ENCODE measurements around the gene ABCG1.

Gene ABCG1

DNA sequence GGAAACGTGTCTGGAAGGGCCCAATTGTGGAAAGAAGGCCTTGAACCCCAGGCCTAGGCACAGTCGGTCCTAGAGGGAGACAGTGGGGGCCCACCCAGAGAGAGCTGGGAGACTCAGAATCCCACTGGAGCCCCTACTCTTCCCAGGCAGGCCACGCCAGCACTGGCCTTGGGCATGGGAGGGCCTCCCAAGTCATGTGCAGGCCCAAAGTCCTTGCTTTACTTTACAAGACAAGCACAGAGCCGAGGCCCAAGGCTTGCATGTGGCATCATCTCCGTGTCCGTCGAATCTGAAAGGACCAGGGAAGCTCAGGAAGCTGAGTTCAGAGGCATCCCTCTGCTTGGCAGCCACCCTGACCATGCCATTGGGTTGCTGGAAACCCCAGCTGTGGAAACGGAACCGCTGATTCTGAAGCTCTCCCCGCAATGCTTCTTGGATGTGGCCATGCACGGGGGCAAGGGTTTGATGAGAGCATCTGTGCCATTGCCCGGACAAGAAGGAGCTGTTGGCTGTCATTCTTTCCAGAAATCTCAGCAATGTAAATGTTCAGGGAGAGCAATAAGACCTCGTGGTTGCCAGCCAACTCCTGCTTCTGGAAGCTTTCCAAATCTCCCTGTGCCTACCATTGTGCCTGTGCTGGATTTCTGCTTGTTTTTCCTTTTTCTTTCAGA, 32.8 kb downstream of the ABCG1 start:
- DNase-seq (ENCODE audit: low spot score) = no peak

GRCh38 chr21:42252325-42252654, 33.4 kb downstream of the ABCG1 start:
- DNase-seq (ENCODE audit: low spot score) = no peak

DNA sequence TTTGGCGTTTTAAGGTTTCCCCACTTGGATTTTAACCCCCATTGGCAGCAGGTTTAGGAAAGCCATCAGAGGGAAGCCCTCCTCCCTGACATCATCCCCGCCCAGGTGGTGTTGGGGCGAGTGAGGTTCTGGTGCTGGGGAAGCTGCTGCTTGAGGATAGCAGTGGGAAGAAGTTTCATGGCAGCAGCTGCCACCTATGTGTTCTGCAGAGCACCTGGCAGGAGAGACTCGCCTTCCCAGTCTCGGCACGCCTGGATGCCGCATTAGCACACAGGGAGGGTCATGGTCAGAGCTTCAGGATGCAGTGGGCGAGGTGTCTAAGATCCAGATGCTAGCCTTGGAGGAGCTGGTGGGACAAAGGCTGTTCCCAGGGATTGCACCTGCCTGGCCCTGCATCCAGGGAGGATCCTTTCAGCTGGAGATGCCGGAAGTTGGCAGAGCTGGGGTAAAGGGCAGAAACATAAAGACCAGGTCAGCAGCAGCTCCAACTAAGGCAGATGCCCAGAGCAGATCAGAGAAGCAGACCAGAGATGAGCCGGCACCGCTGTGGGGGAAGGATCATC, 33.9 kb downstream of the ABCG1 start:
- no peak for DNase-seq (ENCODE audit: low spot score)

- DNase-seq (ENCODE audit: low spot score) = no peak
These were observed 34.5 kb downstream of the ABCG1 start for GRCh38 chr21:42253466-42253865.

- no peak for DNase-seq (ENCODE audit: low spot score)
These were observed 35.1 kb downstream of the ABCG1 start for GRCh38 chr21:42254083-42254482.

DNA sequence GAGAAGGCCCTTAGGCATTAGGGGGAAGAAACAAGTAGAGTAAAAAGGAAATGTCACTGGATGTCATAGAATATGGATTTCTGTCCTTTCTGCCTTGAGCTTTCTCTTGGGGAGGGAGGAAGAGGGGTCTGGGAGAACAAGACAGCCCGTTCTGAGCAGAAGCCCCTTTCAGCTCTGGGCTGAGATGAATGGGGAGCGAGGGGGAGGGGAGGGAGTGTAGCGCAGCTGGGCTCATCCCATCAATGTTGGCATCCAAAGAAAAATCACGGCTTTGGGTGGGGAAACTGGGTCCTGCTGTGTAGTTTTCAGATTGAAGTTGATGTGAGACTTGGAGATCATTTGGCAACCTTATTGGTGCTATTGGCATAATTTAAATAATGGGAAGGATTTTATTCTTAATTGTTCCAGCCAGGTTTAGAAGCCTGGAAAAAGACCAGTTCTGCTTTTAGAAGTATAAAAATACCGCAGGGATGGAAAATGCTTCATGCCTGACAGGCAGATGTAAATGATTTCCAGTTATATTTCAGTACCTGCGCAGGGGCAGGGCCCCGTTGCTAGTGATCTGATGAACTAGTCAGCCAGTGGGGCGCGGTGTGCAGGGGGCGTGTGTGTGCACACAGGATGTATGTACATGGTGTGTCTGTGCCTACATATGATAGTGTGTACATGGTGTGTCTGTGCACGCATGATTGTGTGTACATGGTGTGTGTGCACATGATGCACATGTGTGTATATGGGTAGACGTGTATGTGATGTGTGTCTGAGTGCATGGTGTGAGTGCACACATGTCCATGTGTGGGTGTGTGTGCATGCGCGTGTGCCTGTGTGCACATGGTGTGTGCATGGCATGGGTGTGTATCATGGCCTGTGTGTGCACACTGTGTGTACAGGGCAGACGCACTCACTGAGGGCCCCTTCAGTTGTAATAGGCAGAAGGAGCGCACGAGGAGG, 36.0 kb downstream of the ABCG1 start:
- DNase-seq (ENCODE audit: low spot score) = no peak

DNA sequence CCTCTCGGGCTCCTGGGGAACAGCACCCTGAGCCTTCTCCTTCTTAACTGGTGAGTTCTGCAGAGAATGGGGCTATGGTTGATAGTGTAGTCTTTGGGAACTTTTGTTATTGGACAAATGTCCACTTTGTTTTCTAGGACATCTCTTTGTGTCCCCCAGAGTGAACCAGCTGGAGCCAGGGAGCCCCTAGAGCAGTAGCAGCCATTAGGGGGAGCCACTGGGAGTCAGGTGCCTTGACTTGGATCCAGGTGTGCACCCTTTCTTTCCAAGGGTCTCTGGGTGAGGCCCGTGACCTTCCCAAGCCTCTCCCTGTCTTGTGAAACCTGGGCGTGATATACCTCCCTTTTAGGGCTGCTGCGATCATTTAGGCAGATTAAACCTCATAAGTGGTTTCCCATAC, 36.9 kb downstream of the ABCG1 start:
- no peak for DNase-seq (ENCODE audit: low spot score)

GRCh38 chr21:42256316-42256715, 37.4 kb downstream of the ABCG1 start:
- no peak for DNase-seq (ENCODE audit: low spot score)

DNA sequence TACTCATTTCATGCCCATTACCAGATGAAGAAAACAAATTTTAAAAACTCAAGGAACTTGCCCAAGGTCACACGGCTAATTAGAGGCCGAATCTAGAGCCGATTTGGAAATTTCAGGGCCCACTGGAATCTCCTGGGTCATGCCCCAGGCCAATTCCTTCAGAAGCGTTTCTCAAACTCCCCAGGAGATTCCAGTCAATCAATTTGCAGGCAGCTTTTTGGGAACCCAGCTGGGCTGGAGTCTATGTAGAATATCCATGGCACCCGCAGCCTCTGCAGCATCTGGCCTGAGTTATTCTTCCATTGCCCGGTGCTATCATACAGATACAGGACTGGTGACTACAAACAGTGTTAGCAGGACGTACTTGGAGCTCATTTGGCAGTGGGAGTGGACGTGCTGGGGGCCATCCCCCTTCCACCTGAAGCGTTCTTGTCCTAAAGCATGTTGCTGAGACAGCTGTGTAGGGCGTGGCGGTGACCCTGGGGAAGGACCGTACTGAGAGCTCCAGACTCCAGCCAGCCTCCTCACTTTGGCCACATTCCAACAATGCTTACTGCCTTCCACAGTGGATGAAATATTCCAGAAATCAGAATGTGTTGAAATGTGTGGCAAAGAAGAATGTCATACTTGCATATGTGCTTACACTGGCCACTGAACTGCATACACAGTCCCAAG, 38.3 kb downstream of the ABCG1 start:
- DNase-seq (ENCODE audit: low spot score) = no peak

- peak; percentile 88 for DNase-seq (ENCODE audit: low spot score)
These were observed 39.4 kb downstream of the ABCG1 start for GRCh38 chr21:42258150-42258884.

- DNase-seq (ENCODE audit: low spot score) = no peak
These were observed 40.0 kb downstream of the ABCG1 start for GRCh38 chr21:42258885-42259407.

GRCh38 chr21:42260121-42260520, 41.2 kb downstream of the ABCG1 start:
- DNase-seq (ENCODE audit: low spot score) = no peak

DNA sequence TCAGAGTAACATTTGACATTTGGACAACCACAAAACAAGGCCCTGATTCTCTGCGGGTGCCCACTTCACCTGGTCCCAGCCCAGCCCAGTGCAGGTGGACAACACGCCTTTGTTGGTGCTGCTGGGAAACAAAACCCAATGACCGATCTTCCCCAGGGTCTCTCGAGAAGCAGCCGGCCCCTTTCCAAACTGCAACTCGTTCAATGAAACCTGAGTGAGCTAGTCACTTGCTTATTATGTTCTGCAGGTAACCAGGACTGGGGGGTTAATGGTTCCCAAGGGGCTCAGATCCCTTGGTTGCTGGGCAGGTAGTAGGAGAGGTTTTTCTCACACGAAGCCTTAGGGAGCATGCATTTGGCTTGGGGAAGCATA, 42.9 kb downstream of the ABCG1 start:
- DNase-seq (ENCODE audit: low spot score) = no peak

GRCh38 chr21:42262831-42263231, 43.9 kb downstream of the ABCG1 start:
- no peak for DNase-seq (ENCODE audit: low spot score)

GRCh38 chr21:42263591-42264131, 44.7 kb downstream of the ABCG1 start:
- no peak for DNase-seq (ENCODE audit: low spot score)

DNA sequence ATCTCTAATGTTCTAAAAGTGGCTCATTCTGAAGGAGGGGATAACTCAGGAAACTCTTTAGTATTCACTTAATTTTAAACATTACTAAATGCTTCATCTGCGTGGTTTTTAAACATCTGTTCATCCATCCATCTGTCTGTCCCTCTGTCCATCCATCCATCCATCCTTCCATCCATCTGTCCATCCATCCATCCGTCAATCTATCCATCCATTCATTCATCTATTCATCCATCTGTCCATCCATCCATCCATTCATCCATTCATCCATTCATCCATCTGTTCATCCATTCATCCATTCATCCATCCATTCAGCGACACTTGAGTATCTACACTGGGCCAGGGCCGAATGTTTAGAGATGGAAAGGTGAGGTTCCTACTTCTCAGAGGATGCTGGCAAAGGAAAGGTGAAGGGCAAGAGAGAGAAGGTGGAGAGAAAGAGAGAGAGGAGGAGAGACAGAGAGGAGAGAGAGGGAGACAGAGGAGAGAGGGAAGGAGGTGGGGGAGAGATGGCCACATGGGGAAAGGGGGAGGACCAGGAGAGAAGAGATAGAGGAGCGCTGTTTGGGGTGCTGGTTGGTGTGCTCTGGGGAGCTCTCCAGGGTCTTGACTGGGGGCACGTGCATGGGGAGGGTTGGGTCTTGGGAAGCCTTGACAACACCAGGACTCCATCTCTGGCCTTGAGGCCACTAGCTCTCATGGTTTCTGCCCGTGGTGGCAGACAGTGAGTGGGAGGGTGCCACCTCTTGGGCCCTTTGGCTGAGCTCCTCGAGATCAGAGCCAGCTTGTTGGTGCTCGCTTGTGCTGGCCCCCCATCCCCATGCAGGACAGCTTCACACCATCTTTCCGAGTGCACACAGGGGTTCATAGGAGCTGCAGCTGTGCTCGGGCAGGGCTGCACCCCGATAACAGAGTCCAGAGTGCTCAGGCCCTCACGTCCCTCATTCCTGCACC, 45.6 kb downstream of the ABCG1 start:
- DNase-seq (ENCODE audit: low spot score) = no peak

DNA sequence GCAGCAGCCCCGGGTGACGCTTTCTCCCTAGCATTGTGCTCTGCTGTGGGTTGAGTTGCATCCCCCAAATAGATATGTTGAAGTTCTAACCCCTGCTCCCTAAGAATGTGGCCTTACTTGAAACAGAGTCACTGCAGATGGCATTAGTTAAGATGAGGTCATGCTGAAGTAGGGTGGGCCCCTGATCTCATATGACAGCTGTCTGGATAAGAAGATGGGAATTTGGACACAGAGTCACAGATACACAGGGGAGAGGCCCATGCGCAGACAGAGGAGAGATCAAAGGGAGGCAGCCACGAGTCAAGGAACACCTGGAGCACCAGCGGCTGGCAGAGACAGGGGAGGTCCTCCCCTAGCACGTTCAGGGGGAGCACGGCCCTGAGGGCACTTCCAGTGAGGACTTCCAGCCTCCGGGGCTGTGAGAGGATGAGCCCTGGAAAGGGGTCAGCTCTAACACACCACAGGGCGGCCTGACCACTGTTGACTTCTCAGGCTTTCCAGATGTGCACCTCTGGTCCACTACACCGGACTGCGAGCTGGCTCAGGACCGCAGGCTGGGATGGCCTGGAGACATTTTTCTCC, 46.4 kb downstream of the ABCG1 start:
- DNase-seq (ENCODE audit: low spot score) = no peak

GRCh38 chr21:42266971-42267556, 48.1 kb downstream of the ABCG1 start:
- DNase-seq (ENCODE audit: low spot score) = no peak

DNA sequence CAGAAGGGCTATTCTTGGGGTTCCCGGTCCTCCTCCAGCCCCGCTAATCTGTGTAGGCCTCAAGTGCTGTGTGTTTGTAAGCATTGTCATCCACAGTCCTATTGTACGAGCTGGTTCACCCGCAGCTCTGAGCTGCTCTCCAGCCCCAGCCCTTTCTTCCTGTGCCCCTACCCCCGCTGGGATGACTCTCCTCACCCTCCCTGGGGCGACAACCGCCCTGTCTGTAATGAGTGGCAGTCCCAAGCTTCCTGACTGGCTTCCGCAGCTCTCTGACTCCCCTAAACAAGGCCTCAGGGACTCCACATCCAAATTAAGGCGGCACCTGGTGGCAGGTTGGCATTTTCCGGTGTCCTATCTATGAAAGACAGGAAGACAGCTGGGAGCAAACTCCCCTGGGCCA, 50.4 kb downstream of the ABCG1 start:
- no peak for DNase-seq (ENCODE audit: low spot score)

DNA sequence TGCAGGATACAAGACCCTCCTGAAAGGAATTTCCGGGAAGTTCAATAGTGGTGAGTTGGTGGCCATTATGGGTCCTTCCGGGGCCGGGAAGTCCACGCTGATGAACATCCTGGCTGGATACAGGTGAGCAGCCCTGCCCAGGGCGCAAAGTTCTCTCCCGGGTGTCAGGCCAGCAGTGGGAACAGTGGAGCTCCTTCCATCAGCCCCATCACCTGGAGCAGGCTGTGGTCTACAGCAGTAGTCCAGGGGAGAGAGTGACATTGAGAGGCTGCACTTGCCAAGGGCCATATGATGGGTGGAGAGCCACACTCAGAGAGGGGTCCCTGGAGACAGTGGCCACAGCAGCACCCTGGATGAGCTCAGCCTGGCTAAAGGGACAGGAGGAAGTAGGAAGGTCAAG, 52.1 kb downstream of the ABCG1 start:
- DNase-seq (ENCODE audit: low spot score) = no peak

Measured in GM03348 (cell line).